Kidney tubule cell (primary cell): ENCODE measurements around the gene SLC39A13.
A peak's percentile ranks its signal among the peaks of the same experiment; 100 is the strongest.

Experiments used
- DNase-seq: peaks from one replicate; pipeline ENCODE4 v3.0.0-alpha.2; 2018; ENCODE audit warnings: low spot score

SLC39A13 gene

DNA sequence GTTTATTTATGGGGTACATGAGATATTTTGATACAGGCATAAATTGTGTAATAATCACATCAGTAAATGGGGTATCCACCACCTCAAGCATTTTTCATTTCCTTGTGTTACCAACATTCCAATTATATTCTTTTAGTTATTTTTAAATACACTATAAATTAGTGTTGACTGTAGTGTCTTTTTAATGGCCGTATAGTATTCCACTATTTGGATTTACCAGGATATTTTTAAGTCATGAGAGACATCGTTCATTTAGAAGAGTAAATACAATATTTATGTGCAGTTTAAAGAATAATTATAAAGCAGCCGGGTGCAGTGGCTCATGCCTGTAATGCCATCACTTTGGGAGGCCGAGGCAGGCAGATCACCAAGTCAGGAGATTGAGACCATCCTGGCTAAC, 23.9 kb upstream of the SLC39A13 start:
- DNase-seq, result no peak

DNA sequence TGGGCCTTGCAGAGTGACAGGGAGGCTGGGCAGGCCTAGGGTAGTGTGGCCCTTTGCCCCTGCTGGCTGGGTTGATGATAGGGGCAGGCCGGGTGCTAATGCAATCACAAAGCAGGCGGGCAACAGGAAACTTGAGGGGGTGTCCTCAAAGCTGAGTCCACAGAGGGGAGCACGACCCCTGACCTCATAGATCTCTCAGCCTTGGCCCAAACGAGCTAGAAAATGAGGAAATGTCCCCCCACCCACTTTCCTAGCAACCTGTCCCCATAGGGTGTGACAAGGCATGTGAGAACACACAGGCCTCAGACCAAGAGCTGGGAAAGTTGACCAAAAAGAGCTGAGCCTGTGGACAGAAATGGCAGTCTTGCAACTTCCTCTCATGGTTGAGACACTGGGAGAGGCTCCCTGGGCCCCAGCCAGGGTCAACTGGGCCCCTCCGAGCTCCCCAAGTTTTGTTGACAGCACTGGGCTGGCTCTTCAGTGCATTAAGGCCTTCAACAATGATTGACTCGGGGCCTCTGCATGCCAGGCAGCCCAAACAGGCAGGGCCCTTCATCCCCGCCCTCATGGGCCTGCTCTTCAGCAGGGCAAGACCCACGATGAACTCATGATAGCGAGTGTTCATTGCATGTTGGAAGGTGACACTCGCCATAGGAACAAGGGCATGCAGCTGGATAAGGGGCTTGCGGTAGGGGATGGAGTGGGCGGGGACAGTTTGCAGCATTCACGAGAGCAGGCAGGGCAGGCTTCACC, 20.3 kb upstream of the SLC39A13 start:
- no peak for DNase-seq

DNA sequence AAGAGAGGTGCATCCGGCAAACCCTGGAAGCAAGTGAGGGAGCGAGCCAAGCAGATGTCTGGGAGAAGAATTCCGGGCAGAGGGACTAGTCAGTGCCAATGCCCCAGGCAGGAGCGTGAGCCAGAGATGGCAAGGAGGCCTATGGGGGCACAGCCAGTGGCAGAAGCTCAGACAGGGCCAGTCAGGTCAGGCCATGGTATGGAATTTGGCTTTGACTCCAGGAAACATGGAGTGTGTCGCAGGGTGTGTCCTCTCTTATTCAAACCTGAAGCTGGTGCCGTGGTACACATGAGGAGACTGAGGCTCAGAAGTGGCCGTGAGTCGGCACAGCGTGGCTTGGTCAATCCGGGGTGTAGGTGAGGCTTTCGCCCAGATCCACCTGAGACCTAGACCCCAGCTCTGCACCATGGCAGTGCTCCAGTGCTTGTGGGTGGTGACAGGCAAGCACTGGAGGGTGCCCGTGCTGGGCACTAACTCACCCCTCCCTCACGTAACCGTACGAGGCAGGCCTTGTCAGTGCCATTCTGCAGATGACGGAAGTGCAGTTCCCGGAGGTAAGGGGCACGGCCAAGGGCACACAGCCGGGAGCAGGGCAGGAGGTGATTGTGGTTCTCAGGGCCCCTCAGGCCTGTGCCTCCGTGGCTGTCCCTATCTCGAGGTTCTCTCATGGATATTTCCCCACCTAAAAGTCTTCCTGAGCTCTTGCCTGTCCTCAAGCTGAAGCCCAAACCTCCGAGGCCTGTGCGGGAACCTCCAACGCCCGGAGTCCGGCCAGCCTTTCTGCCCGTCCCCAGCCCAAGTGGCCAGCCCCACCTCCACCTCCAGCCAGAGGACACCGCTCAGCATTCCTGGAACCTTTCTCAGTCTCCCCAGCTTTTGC, 19.5 kb upstream of the SLC39A13 start:
- DNase-seq, result no peak

DNA sequence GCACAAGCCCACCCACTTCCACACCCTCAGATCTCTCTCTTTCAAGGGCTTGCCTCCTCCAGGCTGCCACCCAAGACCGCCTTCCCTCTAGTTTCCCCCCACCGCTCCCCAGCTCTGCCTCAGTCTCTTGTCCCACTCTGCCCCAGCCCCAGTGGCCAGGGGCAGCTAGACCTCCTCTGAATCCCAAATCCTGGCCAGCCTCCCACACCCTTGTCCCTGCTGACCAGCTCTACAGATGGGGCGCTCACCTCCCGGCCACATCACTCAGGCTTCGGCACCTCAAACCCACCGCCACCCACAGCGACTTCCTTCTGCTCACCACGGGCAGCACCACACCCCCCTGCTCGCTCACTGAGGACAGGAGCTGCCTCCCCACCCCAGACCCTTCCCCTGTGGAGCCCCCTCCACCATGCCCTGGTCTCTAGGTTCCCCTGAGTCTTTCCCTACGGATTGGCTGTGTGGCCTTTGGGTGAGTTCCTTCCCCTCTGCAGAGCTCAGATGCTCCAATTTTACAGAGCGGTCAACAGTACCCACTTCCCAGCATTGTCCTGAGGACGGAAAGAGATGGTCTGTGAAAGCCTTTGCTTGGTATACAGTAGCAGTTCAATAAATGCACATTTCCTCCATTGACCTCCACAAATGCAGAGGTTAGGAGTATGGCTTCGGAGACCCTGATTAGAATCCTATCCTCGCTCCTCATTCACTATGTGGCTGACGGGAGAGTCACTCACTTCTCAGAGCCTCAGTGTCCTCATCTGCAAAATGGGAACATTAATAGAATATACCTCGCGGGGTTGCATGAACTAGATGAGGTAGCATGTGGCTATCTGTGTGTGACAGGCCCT, 18.6 kb upstream of the SLC39A13 start:
- DNase-seq, result no peak

DNA sequence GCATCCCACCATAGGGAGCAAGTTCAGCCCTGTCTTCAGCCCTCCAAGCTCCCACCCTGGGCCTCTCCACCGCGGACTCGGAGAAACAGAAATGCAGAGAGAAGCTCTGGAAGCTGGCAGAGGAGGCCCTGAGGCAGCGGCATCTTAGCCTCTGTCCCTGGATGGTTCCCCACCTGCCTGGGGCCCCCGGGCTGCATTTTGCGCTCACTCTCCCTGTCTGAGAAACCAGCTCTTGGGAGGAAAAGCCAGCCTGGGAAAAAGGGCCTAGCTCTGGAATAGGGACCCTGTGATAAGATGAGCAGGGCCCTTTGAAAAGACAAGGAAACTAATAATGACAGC, 18.0 kb upstream of the SLC39A13 start:
- no peak for DNase-seq

DNA sequence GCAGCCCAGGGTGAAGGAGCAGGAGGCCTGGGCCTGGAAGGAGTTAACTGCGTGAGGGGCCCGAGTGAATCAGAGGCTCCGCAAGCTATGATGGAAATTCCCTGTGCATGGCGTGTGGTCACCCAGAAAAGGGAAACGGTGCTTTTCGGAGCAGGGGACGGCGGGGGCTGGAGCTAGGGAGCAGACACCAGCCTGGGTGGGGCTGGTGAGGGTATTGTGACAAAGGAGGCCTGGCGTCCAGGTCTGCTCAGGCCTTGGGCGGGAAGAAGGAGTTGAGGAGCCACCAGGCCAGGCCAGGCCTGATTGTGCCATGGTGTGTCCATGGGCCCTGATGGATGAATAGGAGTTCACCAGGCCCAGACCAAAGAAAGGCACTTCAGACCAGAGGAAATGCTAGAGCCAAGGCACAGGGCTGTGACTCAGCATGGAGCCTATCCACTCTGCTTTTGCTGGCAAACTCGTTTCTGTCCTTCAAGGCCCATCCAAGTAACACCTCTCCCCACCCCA, 17.3 kb upstream of the SLC39A13 start:
- DNase-seq, result no peak

DNA sequence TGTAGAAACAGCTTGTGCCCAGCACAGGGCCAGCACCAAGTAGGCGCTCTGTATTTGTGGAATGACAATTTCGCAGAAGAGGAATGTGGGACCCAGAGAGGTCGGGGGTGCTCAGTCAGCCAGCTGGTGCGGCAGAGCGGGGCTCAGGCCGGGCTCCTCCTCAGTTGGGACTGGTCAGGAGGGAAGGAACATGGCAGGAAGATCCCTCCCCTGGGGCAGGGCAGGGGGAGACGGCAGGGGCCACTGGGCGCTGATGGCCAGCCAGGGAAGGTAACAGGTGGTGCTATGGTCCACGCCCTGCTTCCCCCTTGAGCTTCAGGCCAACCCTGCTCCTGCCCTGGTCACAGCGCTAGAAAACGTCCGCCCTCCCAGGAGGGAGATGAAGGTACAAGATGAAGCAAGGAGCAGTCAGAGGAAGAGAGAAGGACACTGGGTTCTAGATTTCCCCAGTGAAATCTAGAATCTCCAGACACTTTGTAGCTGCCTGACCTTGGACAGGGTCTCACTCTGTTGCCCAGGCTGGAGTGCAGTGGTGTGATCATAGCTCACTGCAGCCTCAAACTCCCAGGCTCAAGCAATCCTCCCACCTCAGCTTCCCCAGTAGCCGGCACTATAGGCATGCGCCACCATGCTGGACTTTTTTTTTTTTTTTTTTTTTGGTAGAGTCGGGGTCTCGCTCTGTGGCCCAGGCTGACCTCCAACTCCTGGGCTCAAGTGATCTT, 16.5 kb upstream of the SLC39A13 start:
- no peak for DNase-seq

DNA sequence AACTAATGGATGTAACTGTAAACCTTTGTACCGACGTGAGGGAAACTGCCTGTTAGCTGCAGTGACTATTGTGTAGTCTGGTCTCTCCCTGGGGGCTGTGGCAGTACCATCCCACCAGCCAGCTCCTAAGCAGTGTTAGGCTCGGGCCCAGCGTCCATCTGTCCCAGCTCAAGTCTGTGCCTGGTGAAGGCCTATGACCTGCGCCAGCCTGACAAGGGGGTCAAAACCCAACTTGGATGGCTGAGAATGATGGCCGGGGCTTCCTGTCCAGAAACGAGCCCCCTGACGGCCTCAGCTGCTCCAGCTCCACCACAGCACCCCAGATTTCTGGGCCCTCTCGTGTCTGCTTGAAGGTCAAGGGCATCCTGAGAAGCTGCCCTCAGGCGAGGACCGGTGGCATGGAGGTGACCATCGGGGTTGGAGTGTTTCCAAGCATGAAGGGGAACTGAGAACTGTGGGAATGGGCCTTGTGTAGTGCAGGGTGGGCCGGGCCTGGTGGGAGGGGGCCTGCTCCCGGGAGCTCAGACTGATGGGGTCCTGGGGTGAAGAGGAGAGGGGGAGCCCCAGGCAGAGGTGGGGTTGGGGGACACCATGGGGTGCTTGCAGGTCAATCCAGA, 15.7 kb upstream of the SLC39A13 start:
- DNase-seq, result no peak

DNA sequence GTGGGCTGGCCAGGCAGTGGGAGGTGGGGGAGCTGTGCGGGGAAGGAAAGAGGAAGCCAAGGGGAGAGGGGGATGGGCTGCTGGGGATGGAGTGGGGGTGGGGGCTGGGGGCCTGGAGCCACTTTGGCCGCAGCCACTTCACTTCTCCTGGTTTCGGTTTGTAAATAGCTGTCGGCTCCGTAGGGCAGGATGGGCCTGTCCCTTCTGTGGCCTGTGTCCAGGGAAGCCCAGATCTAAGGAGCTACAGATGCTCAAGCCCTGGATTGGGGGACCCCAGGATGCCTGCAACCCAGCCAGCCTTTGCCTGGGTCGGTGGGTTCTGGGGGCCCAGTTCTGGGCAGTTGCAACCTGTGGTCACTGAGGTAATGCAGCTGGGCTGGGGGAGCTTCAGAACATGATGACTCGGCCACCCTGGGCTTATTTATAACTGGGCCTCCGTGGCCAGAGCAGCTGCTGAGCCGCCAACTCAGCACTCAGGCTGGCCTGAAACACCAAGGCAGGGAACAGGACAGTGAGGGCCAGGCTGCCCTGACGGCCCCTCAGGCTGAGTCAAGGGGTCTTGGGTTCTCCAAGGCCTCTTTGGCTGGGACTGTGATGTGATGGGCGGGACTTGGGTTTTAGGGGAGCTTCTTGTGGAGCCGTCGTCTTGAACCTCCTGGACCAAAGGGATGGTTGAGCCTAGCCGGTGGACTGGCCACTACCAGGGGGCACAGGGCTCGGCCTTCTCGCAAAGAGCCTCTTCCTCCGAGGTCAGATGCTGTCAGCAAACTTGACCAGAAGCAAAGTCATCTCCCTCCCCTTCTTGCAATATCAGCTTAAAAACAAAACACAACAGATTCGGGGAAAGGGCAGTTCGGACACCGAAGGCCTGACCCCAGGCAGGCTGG, 15.0 kb upstream of the SLC39A13 start:
- DNase-seq, result peak; percentile 55

DNA sequence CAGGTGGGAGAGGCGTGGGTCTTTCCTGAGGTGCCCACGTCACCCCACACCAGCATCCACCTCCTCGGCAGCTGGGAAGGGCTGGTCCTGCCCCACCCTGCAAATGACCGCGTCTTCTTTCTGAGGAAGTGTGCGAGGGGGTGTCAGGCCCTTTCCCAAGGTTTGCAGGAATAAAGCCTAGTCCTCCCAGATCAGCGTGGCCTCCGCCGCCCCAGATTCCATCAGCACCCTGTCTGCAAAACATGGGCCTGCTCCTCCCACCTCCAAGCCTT, 14.4 kb upstream of the SLC39A13 start:
- DNase-seq, result no peak

DNA sequence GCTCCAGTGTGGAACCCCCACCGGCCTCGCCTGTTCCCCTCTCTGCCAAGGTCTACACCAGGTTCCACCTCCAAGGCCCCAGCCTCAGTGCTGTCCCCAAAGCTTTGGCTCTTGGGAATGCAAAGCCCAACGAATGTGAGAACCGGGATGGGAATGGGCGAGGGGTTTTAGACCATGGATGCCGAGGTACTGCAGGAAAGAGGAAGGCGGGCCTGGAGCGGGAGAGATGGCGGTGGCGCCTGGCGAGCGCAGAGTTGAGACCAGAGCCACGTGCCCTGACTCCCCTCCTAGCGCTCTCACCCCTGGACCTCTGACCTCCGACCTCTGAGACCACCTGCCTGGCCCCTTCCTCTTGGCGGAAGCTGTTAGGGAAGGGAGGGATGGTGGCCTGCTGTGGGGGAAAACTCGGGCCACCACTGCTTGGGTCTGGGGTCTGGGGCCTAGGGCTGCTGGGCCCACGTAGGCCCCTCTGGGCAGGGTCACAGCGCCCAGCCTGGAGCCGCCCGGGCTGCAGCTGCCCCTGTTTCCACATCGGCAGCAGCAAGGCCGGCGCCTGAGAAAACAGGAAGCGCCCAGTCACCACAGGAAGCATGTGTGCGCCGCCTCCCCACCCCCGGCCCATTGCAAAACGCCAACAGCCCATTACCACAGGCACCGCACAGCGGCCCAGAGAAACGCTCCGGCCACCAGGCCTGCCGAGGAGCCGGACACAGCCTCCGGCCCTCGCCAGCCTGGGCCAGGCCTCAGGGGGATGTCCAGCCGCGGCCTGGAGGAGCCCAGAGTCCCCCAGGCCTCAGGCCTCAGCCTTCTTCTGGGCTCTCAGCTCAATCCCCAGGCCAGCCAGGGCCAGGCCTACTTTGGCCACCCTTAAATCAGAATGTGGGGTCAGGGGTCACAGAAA, 13.8 kb upstream of the SLC39A13 start:
- no peak for DNase-seq

DNA sequence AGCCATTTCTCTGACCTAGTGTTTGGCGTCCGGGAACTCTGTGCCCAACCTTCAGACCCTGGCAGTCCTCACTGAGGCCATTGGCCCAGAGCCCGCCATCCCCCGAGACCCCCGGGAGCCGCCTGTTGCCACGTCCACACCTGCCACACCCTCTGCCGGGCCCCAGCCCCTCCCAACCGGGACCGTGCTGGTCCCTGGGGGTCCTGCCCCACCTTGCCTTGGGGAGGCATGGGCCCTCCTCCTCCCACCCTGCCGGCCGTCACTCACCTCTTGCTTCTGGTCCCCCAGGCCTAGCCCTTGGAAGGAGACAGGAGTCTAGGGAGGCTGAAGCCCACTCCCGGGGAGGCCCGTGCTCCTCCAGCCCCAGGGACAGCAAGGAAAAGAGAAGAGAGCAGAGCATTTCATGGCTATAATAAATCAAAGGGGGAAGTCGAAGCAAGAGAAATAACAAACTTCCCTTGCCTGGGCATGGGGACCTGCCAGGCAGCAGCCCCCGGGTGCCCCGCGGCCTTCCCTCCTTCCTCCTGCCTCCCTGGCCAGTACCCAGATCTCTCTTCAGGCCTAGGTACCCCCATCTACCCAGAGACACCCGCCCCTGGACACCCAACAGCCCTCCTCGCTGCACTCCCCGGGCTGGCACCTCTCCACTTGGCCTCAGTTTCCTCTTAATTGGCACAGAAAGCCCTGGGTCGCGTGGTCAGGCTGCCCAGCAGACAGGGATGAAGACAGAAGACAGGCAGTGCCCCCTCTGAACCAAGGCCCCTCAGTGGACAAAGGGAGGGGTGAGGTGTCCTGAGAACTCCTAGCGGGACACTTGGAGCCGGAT, 13.0 kb upstream of the SLC39A13 start:
- DNase-seq, result no peak

DNA sequence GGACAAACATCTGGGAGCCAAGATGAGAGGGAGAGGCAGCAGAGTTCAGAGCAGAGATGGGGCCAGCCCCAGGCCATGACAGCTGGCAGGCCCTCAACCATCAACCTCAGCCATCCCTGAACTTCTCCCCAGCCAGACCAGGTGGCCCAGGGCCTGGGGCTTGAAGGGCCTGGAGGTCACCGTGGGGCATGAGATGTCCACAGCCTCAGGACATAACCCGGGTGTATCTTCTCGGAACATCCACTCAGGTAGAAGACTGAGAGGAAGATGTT, 12.4 kb upstream of the SLC39A13 start:
- no peak for DNase-seq

DNA sequence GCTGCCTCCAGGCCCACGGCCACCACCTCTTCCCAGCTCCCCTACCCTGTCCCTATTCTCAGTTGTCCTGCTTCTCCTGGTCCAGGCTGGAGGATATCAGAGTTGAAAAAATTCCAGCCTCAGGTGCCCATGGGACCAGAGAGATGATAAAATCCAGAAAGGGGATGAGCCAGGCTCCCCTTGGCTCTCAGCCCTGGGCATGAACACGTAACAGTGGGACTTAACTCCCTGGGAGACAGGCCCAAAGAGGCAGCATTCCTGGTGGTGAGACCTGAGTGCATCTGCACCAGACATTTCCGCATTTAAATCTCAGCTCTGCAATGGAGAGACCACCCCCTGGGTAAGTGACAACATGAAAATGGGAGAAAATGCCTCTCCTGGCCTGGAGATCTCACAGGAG, 10.4 kb upstream of the SLC39A13 start:
- DNase-seq, result no peak

DNA sequence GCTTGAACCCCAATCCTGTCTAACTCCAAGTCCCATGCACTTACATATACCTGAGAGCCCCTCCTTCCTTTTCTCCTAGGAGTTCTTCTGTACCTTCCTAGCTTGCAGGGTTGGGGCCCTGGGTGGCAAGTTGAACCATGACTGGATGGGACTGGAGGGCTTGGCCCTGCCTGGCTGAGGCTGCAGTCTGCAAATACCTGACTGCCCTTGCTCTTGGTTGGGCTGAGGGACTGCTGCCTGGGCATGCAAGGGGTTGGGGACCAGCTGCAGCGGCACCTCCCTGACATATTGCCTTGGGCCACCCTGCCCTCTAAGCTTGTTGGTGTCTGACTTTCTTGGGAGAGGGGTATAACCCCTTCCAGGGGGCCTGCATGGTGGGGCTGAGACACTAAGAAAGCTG, 9.8 kb upstream of the SLC39A13 start:
- no peak for DNase-seq

DNA sequence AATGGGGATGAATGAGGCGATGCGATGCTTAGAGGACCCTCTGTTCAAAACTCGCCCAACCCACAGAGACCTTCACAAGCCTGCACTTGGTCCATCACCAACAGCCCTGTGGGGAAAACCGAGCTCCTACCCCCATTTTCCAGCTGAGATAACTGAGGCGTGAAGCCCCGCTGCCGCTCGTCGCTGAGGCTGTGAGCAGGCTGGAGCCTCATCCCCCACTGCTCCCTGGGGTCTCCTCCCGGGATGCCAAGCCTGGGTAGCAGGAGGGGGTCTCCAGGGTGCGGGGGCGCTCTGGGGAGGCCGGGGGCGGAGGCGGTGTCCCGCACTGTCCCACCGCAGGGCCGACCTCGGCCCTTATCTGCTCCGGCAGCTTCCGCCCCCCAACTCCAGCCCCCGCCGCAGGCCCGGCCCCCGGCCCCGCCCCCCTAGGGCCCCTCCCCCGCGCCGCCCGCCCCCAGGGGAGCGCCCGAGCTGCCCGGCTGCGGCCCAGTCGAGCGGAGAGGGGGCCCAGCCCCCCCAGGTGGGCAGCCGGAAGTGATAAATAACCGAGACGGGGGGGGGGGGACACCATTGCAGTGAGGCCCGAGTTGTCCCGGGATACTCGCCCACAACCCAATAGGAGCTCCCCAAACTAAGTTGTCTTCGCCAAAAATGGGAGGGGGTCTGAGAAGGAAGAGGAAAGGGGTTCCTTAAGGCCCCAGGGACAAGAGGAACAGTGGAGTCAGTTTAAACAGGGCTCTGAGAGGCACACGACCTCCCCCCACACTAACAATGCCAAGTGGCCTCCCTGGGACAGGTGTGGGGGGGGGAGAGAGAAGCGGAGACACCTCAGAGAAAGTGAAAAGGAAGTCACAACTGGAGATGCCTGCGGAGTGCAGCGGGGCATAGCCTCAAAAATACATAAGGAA, 8.3 kb upstream of the SLC39A13 start:
- DNase-seq, result no peak

DNA sequence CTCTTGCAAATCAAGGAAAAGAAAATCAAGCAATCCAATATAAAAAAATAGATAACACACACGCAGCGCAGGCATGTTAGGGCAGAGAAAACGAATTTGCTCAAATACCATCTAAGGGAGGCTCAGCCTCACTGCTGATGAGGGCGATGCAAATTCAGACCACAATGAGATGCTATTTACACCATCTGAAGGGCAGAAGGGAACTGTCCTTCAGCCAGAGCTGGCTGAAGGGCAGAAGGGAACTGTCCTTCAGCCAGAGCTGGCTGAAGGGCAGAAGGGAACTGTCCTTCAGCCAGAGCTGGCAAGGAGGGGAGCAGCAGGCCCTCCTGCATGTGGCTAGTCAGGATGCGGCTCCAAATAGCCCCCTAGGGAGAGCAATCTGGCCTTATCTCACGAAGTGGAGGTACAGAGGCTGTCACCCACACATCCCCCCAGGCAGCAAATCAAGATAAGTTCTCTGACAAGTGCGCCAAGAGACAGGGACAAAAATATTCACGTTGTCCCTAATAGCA, 7.6 kb upstream of the SLC39A13 start:
- no peak for DNase-seq

DNA sequence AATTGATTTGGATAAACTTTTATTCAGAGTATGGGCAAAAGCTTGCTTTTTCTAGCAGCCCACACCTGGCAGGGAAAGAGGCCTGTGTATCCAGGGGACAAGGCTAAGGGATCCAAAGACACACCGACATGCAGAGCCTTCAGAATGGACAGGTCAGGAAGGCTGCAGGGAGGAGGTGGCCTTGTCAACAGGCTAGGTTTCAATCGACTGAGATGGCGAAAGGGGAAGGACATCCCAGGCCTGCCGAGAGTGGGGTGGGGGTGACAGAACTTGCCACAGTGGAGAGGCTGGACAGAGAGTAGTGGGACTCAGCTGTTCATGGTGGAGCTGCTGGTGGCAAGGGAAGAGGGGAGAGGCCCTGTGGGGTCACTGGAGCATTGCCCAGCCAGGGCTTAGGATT, 5.3 kb upstream of the SLC39A13 start:
- DNase-seq, result no peak
